Measurements from ENCODE around the gene OR51V1. TPM values are rescaled to one million over a fixed set of nuclear protein-coding genes. Genes with fewer than 3 reads are reported as not detected.

The OR51V1 gene
- total RNA-seq, 2 experiments from 2014 or later: not detected

DNA sequence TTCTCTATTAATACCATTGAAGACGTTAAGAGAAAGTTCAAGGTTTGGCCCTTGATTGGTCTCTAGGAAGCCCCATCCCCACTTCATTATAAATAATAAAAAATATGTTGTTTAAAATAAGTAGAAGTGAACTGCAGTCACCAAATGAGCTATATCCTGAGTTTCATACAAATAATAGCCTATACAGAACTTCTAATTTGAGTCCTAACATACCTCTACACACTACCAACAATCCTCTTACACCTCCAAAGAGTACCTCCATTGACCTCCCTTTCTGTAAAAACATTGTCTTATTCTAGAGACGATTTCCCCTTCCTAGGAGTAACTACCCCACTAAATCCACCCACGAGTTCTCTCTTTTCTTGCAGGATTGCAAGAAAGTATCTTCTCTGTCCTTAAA lies 41.0 kb upstream of the OR51V1 start:
- ChIA-PET CTCF (ENCODE audit: unreplicated experiment) (no interaction called here), POLR2A (interaction anchor here (0.8 kb wide), 1 partner anchor 28 kb away, joined by 3 read pairs; no protein-coding TSS in a partner anchor)
- Histone ChIP-seq H3K36me3 (ENCODE audit: insufficient read depth, low read length) (no peaks in the 10 kb centered on the region), H3K9me2 (ENCODE audit: insufficient read depth, low read length) (no peaks in the 10 kb centered on the region), H3K4me2 (ENCODE audit: low read length) (no peak overlapping the region), H3K79me2 (ENCODE audit: insufficient read depth, low read depth, low read length) (no peaks in the 10 kb centered on the region), H3K4me1 (ENCODE audit: insufficient read depth, low read length, poor library complexity, severe bottlenecking) (no peaks in the 10 kb centered on the region), H2AFZ (ENCODE audit: low read length) (no peak overlapping the region), H3K4me3 (ENCODE audit: low read depth, low read length, poor library complexity, severe bottlenecking) (no peak overlapping the region), H3K9me3 (ENCODE audit: low read length) (no peaks in the 10 kb centered on the region), H3K27ac (ENCODE audit: low read depth, low read length, poor library complexity, severe bottlenecking) (no peak overlapping the region), H4K20me1 (ENCODE audit: insufficient read depth, low read length) (no peaks in the 10 kb centered on the region)
- BruUV-seq (replicated peaks): no TSS peak
- DNase-seq (ENCODE audit: low spot score): no peak
- no peak for TF ChIP-seq EZH2phosphoT487 (IDR thresholded peaks at IDR 0.05; ENCODE audit: borderline replicate concordance, low read depth, low read length)
- TF ChIP-seq, protein P1, sequence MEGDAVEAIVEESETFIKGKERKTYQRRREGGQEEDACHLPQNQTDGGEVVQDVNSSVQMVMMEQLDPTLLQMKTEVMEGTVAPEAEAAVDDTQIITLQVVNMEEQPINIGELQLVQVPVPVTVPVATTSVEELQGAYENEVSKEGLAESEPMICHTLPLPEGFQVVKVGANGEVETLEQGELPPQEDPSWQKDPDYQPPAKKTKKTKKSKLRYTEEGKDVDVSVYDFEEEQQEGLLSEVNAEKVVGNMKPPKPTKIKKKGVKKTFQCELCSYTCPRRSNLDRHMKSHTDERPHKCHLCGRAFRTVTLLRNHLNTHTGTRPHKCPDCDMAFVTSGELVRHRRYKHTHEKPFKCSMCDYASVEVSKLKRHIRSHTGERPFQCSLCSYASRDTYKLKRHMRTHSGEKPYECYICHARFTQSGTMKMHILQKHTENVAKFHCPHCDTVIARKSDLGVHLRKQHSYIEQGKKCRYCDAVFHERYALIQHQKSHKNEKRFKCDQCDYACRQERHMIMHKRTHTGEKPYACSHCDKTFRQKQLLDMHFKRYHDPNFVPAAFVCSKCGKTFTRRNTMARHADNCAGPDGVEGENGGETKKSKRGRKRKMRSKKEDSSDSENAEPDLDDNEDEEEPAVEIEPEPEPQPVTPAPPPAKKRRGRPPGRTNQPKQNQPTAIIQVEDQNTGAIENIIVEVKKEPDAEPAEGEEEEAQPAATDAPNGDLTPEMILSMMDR (conservative IDR thresholded peaks at IDR 0.05; ENCODE audit: low read length): no peak
- intact Hi-C loops (cut with micrococcal nuclease; ENCODE audit: unreplicated experiment): no loop called here

DNA sequence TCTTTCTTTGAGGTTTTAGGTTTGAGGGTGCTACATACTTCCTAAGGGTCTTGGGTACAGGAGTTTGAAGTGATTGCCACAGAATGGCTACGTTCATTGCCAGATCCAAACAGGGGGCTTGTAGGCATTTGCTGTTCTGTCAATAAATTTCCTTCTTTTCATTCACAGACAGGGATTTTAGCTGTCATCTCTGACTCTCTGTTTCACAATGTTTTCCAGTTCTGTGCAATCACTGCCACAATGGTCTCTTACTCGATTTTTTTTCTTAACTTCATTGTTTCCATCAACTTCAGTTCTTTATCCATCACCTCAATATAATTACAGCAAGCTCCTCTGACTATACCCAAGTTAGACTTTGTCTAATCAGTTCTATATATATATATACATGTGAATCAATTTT lies 40.0 kb upstream of the OR51V1 start:
- Histone ChIP-seq H4K20me1 (ENCODE audit: insufficient read depth, low read length) (no peaks in the 10 kb centered on the region), H3K36me3 (ENCODE audit: insufficient read depth, low read length) (no peaks in the 10 kb centered on the region)
- no TSS peak for BruUV-seq (replicated peaks)

DNA sequence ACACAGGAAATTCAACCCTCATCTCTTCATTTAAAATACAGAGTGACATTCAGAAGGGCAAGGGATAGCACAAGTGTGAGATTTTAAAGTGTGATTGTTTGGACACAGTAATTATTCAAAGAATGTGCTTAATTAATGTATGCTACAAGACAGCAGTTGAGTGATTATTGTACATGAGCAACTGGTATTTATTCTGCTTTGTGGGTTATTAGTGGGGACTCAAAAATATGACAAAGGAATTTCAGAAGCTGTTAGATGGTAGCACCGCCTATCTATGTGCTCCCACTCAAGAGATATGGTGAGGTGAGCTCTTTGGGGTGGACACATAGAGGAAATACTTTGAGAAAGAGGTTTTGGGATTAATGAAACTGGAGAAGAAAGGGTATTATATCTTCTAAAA lies 39.6 kb upstream of the OR51V1 start:
- no peaks in the 10 kb centered on the region for H3K36me3 ChIP-seq (ENCODE audit: insufficient read depth, low read length)
- H3K4me3 ChIP-seq (ENCODE audit: low read depth, low read length, poor library complexity, severe bottlenecking): no peak overlapping the region
- no peaks in the 10 kb centered on the region for H3K79me2 ChIP-seq (ENCODE audit: insufficient read depth, low read depth, low read length)
- H3K4me2 ChIP-seq (ENCODE audit: low read length): no peak overlapping the region
- CTCF ChIA-PET (ENCODE audit: unreplicated experiment): no interaction called here
- no peak for TF ChIP-seq EZH2phosphoT487 (IDR thresholded peaks at IDR 0.05; ENCODE audit: borderline replicate concordance, low read depth, low read length)
- TF ChIP-seq, protein P1 (conservative IDR thresholded peaks at IDR 0.05; ENCODE audit: low read length): no peak
- no peaks in the 10 kb centered on the region for H4K20me1 ChIP-seq (ENCODE audit: insufficient read depth, low read length)
- POLR2A ChIA-PET: interaction anchor here (1.0 kb wide), 1 partner anchor 11 kb away, joined by 3 read pairs; no protein-coding TSS in a partner anchor
- DNase-seq (ENCODE audit: low spot score): no peak
- no peaks in the 10 kb centered on the region for H3K4me1 ChIP-seq (ENCODE audit: insufficient read depth, low read length, poor library complexity, severe bottlenecking)
- no peaks in the 10 kb centered on the region for H3K9me2 ChIP-seq (ENCODE audit: insufficient read depth, low read length)
- H2AFZ ChIP-seq (ENCODE audit: low read length): no peak overlapping the region
- no TSS peak for BruUV-seq (replicated peaks)
- no peaks in the 10 kb centered on the region for H3K9me3 ChIP-seq (ENCODE audit: low read length)
- no peak overlapping the region for H3K27ac ChIP-seq (ENCODE audit: low read depth, low read length, poor library complexity, severe bottlenecking)
- intact Hi-C loops (cut with micrococcal nuclease; ENCODE audit: unreplicated experiment): no loop called here

More for the DNA sequence above, 40.0 kb upstream of the OR51V1 start:
- Histone ChIP-seq H3K9me2 (ENCODE audit: insufficient read depth, low read length) (no peaks in the 10 kb centered on the region), H2AFZ (ENCODE audit: low read length) (no peak overlapping the region), H3K27ac (ENCODE audit: low read depth, low read length, poor library complexity, severe bottlenecking) (no peak overlapping the region), H3K9me3 (ENCODE audit: low read length) (no peaks in the 10 kb centered on the region), H3K79me2 (ENCODE audit: insufficient read depth, low read depth, low read length) (no peaks in the 10 kb centered on the region), H3K4me3 (ENCODE audit: low read depth, low read length, poor library complexity, severe bottlenecking) (no peak overlapping the region), H3K4me2 (ENCODE audit: low read length) (no peak overlapping the region), H3K4me1 (ENCODE audit: insufficient read depth, low read length, poor library complexity, severe bottlenecking) (no peaks in the 10 kb centered on the region)
- POLR2A ChIA-PET: interaction anchor here (1.0 kb wide), 1 partner anchor 11 kb away, joined by 3 read pairs; no protein-coding TSS in a partner anchor
- CTCF ChIA-PET (ENCODE audit: unreplicated experiment): no interaction called here
- DNase-seq (ENCODE audit: low spot score): no peak
- TF ChIP-seq EZH2phosphoT487 (IDR thresholded peaks at IDR 0.05; ENCODE audit: borderline replicate concordance, low read depth, low read length): no peak
- TF ChIP-seq, protein P1 (conservative IDR thresholded peaks at IDR 0.05; ENCODE audit: low read length): no peak
- intact Hi-C loops (cut with micrococcal nuclease; ENCODE audit: unreplicated experiment): no loop called here

Data from OCI-LY7 (cell line).